OCI-LY1 (cell line): Measurements from ENCODE around the gene CCNG2.

Source experiments
- H2AFZ ChIP-seq: fragments of 200-600 bp; sonication (generic), shearing (Covaris generic); 2 replicates; pipeline ENCODE4 v1.6.0; 2014; ENCODE audit warnings: antibody characterized with exemption, mild to moderate bottlenecking, low read length
- H3F3A ChIP-seq: fragments of 200-600 bp; sonication (generic), shearing (Covaris generic); 2 replicates; pipeline ENCODE4 v1.6.0; 2014; ENCODE audit warnings: mild to moderate bottlenecking, antibody characterized with exemption, low read length, moderate library complexity; ENCODE audit not compliant: insufficient read depth
- H3K27ac ChIP-seq: fragments of 200-600 bp; sonication (generic); 2 replicates; pipeline ENCODE4 v1.5.1; 2014; ENCODE audit warnings: low read length, mixed run types, mild to moderate bottlenecking, low read depth; ENCODE audit not compliant: poor library complexity, severe bottlenecking
- H3K27me3 ChIP-seq: fragments of 200-600 bp; sonication (generic); 2 replicates; pipeline ENCODE4 v1.6.0; 2014; ENCODE audit warnings: antibody characterized with exemption, mild to moderate bottlenecking, low read length, moderate library complexity; ENCODE audit not compliant: insufficient read depth
- H3K36me3 ChIP-seq: fragments of 200-600 bp; sonication (generic); 2 replicates; pipeline ENCODE4 v1.6.1; 2014; ENCODE audit warnings: mild to moderate bottlenecking, antibody characterized with exemption, low read length, moderate library complexity, mixed read lengths; ENCODE audit not compliant: insufficient read depth
- H3K4me1 ChIP-seq: fragments of 200-600 bp; sonication (generic); 2 replicates; pipeline ENCODE4 v1.5.1; 2014; ENCODE audit warnings: mild to moderate bottlenecking, low read length, moderate library complexity; ENCODE audit not compliant: insufficient read depth, severe bottlenecking
- H3K4me2 ChIP-seq: fragments of 200-600 bp; sonication (generic), shearing (Covaris generic); 2 replicates; pipeline ENCODE4 v1.6.1; 2014; ENCODE audit warnings: low read length
- H3K4me3 ChIP-seq: fragments of 200-600 bp; sonication (generic); 2 replicates; pipeline ENCODE4 v1.5.1; 2014; ENCODE audit warnings: low read length, low read depth, mild to moderate bottlenecking, mixed read lengths; ENCODE audit not compliant: poor library complexity, severe bottlenecking
- H3K79me2 ChIP-seq: fragments of 200-600 bp; shearing (Covaris generic); 2 replicates; pipeline ENCODE4 v1.6.1; 2016; ENCODE audit warnings: mixed run types, low read length, mixed read lengths; ENCODE audit not compliant: insufficient read depth
- H3K9ac ChIP-seq: fragments of 200-600 bp; sonication (generic), shearing (Covaris generic); 2 replicates; pipeline ENCODE4 v1.6.1; 2014; ENCODE audit warnings: mild to moderate bottlenecking, low read length, mixed read lengths
- H3K9me2 ChIP-seq: fragments of 200-600 bp; sonication (generic), shearing (Covaris generic); 2 replicates; pipeline ENCODE4 v1.6.1; 2014; ENCODE audit warnings: low read depth, mild to moderate bottlenecking, low read length, mixed read lengths
- H3K9me3 ChIP-seq: fragments of 200-600 bp; shearing (Covaris generic); 2 replicates; pipeline ENCODE4 v1.6.1; 2014; ENCODE audit warnings: low read length, mixed read lengths
- H4K20me1 ChIP-seq: fragments of 200-600 bp; sonication (generic), shearing (Covaris generic); 2 replicates; pipeline ENCODE4 v1.6.0; 2016; ENCODE audit warnings: mild to moderate bottlenecking, low read length; ENCODE audit not compliant: insufficient read depth
- EZH2 ChIP-seq: fragments of 200-600 bp; sonication (generic), shearing (Covaris generic); IDR thresholded peaks from 2 replicates; pipeline ENCODE4 v1.8.0; 2017; ENCODE audit warnings: borderline replicate concordance, mixed run types, mild to moderate bottlenecking, antibody characterized with exemption, low read length, moderate library complexity, mixed read lengths
- TF ChIP-seq, protein P1 (sequence below): fragments of 200-600 bp; sonication (generic), shearing (Covaris generic); IDR thresholded peaks from 2 replicates; pipeline ENCODE4 v1.5.1; 2017; ENCODE audit warnings: mild to moderate bottlenecking, antibody characterized with exemption, low read length, moderate library complexity, mixed read lengths

The CCNG2 gene

GRCh38 chr4:77122656-77123055, 34.4 kb upstream of the CCNG2 start:
- Histone ChIP-seq H3K36me3 (no peaks in the 10 kb centered on the region), H3K27me3 (no peaks in the 10 kb centered on the region)
- no peak for TF ChIP-seq EZH2
- TF ChIP-seq, protein P1, sequence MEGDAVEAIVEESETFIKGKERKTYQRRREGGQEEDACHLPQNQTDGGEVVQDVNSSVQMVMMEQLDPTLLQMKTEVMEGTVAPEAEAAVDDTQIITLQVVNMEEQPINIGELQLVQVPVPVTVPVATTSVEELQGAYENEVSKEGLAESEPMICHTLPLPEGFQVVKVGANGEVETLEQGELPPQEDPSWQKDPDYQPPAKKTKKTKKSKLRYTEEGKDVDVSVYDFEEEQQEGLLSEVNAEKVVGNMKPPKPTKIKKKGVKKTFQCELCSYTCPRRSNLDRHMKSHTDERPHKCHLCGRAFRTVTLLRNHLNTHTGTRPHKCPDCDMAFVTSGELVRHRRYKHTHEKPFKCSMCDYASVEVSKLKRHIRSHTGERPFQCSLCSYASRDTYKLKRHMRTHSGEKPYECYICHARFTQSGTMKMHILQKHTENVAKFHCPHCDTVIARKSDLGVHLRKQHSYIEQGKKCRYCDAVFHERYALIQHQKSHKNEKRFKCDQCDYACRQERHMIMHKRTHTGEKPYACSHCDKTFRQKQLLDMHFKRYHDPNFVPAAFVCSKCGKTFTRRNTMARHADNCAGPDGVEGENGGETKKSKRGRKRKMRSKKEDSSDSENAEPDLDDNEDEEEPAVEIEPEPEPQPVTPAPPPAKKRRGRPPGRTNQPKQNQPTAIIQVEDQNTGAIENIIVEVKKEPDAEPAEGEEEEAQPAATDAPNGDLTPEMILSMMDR = no peak

DNA sequence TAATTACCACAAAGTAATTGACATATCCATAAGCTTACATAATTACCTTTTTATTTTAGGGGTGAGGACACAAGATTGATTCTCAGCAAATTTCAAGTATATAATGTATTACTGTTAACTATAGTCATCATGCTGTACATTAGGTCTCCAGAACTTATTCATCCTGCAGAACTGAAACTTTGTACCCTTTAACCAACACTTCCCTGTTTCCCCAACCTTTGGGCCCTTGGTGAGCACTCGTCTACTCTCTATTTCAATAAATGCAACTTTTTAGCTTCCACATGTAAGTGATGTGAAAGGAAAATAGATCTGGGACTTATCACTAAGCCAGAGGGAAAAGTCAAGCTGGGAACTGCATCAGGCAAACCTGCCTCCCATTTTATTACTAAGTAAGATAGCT, 33.6 kb upstream of the CCNG2 start:
- Histone ChIP-seq H3K9ac (no peak overlapping the region), H3F3A (0 out of 2 replicates have a peak, but pooled peaks cover 3% of the 10 kb centered on the region), H3K4me3 (no peak overlapping the region), H2AFZ (no peak overlapping the region), H4K20me1 (no peaks in the 10 kb centered on the region), H3K36me3 (no peaks in the 10 kb centered on the region), H3K4me2 (no peak overlapping the region), H3K9me2 (no peaks in the 10 kb centered on the region), H3K27ac (peak overlapping the region; percentile 50), H3K79me2 (no peaks in the 10 kb centered on the region), H3K27me3 (no peaks in the 10 kb centered on the region), H3K4me1 (peaks cover 66% of the 10 kb centered on the region), H3K9me3 (no peaks in the 10 kb centered on the region)
- TF ChIP-seq, protein P1 = no peak
- TF ChIP-seq EZH2 = no peak

More at GRCh38 chr4:77122656-77123055, 34.4 kb upstream of the CCNG2 start:
- no peaks in the 10 kb centered on the region for H3K9me2 ChIP-seq
- H3K27ac ChIP-seq = peak overlapping the region; percentile 16
- H3F3A ChIP-seq = 0 out of 2 replicates have a peak, but pooled peaks cover 3% of the 10 kb centered on the region
- no peaks in the 10 kb centered on the region for H4K20me1 ChIP-seq
- no peaks in the 10 kb centered on the region for H3K79me2 ChIP-seq
- H3K9me3 ChIP-seq = no peaks in the 10 kb centered on the region
- H3K4me3 ChIP-seq = no peak overlapping the region
- peaks cover 58% of the 10 kb centered on the region for H3K4me1 ChIP-seq
- no peak overlapping the region for H3K9ac ChIP-seq
- H3K4me2 ChIP-seq = no peak overlapping the region
- no peak overlapping the region for H2AFZ ChIP-seq

- no peak overlapping the region for H3K4me2 ChIP-seq
- no peaks in the 10 kb centered on the region for H3K79me2 ChIP-seq
Measured at GRCh38 chr4:77124576-77124975, 32.4 kb upstream of the CCNG2 start.

More at GRCh38 chr4:77124576-77124975, 32.4 kb upstream of the CCNG2 start:
- H2AFZ ChIP-seq = no peak overlapping the region
- no peak for TF ChIP-seq EZH2
- TF ChIP-seq, protein P1 = no peak
- H3F3A ChIP-seq = 0 out of 2 replicates have a peak, but pooled peaks cover 3% of the 10 kb centered on the region
- no peak overlapping the region for H3K4me3 ChIP-seq
- H3K9me2 ChIP-seq = no peaks in the 10 kb centered on the region
- H3K27ac ChIP-seq = peak overlapping the region; percentile 50
- peaks cover 69% of the 10 kb centered on the region for H3K4me1 ChIP-seq
- H3K36me3 ChIP-seq = no peaks in the 10 kb centered on the region
- H4K20me1 ChIP-seq = no peaks in the 10 kb centered on the region
- H3K9me3 ChIP-seq = no peaks in the 10 kb centered on the region
- H3K9ac ChIP-seq = no peak overlapping the region
- H3K27me3 ChIP-seq = no peaks in the 10 kb centered on the region
